ENCODE data around the gene ZNF564. TPM values are rescaled to one million over a fixed set of nuclear protein-coding genes. Genes with fewer than 3 reads are reported as not detected.
"Not testable (repeated sequence)": the region's sequence is repeated elsewhere in the genome, so short reads cannot be mapped to it uniquely, and the experiment has no call there.

ZNF564 gene
- total RNA-seq, 1 donor from 2014 or later, result 7.9 TPM

DNA sequence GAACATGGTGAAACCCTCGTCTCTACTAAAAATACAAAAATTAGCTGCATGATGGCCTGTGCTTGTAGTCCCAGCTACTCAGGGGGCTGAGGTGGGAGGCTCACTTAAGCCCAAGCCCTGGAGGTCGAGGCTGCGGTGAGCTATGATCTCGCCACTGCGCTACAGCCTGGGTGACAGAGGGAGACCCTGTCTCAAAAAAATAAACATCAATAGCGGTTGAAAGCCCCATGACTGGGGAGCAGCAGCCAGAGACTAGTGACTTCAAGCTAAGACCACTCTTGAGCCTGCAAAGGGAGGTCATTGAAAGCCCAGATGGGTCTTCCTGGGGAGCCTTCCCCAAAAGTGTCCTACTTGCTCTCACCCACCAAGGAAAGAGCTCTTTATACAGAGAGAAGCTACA, 54.8 kb downstream of the ZNF564 start:
- no peaks in the 10 kb centered on the region for H3K36me3 ChIP-seq (ENCODE audit: control insufficient read depth, insufficient read depth, low read length)
- TF ChIP-seq, protein P1, sequence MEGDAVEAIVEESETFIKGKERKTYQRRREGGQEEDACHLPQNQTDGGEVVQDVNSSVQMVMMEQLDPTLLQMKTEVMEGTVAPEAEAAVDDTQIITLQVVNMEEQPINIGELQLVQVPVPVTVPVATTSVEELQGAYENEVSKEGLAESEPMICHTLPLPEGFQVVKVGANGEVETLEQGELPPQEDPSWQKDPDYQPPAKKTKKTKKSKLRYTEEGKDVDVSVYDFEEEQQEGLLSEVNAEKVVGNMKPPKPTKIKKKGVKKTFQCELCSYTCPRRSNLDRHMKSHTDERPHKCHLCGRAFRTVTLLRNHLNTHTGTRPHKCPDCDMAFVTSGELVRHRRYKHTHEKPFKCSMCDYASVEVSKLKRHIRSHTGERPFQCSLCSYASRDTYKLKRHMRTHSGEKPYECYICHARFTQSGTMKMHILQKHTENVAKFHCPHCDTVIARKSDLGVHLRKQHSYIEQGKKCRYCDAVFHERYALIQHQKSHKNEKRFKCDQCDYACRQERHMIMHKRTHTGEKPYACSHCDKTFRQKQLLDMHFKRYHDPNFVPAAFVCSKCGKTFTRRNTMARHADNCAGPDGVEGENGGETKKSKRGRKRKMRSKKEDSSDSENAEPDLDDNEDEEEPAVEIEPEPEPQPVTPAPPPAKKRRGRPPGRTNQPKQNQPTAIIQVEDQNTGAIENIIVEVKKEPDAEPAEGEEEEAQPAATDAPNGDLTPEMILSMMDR (IDR thresholded peaks at IDR 0.05; ENCODE audit: insufficient read depth, low read length, poor library complexity, severe bottlenecking), result no peak
- no peaks in the 10 kb centered on the region for H3K27me3 ChIP-seq (ENCODE audit: control insufficient read depth, insufficient read depth, low read length)
- no peak for DNase-seq (ENCODE audit: low read depth)
- no peak overlapping the region for H3K4me3 ChIP-seq (ENCODE audit: low read depth, low read length)

- TF ChIP-seq, protein P1 (IDR thresholded peaks at IDR 0.05; ENCODE audit: insufficient read depth, low read length, poor library complexity, severe bottlenecking), result peak; percentile 37
- peak; percentile 54 for DNase-seq (ENCODE audit: low read depth)
- H3K27me3 ChIP-seq (ENCODE audit: control insufficient read depth, insufficient read depth, low read length), result no peaks in the 10 kb centered on the region
- peak overlapping the region; percentile 40 for H3K4me3 ChIP-seq (ENCODE audit: low read depth, low read length)
- H3K36me3 ChIP-seq (ENCODE audit: control insufficient read depth, insufficient read depth, low read length), result no peaks in the 10 kb centered on the region
Measured at GRCh38 chr19:12495002-12495802, 56.1 kb downstream of the ZNF564 start.

DNA sequence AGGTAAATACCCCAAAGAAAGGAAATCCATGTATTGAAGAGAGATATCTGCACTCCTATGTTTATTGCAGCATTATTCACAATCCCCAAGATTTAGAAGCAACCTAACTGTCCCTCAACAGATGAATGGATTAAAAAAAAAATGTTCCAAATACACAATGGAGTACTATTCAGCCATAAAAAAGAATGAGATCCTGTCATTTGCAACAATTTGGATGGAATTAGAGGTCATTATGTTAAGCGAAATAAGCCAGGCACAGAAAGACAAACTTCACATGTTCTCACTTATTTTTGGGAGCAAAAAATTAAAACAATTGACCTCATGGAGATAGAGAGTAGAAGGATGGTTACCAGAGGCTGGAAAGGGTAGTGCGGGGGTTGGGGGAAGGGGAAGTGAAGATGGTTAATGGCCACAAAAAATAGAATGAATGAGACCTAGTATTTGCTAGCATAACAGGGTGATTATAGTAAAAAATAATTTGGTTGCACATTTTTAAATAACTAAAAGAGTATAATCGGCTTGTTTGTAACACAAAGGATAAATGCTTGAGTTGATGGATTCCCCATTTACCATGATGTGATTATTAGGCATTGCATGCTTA, 56.9 kb downstream of the ZNF564 start:
- Histone ChIP-seq H3K27me3 (ENCODE audit: control insufficient read depth, insufficient read depth, low read length) (no peaks in the 10 kb centered on the region), H3K36me3 (ENCODE audit: control insufficient read depth, insufficient read depth, low read length) (no peaks in the 10 kb centered on the region), H3K4me3 (ENCODE audit: low read depth, low read length) (no peak overlapping the region)
- TF ChIP-seq, protein P1 (IDR thresholded peaks at IDR 0.05; ENCODE audit: insufficient read depth, low read length, poor library complexity, severe bottlenecking), result no peak
- DNase-seq (ENCODE audit: low read depth), result no peak

- H3K27me3 ChIP-seq (ENCODE audit: control insufficient read depth, insufficient read depth, low read length); H3K4me3 ChIP-seq (ENCODE audit: low read depth, low read length); H3K36me3 ChIP-seq (ENCODE audit: control insufficient read depth, insufficient read depth, low read length); DNase-seq (ENCODE audit: low read depth): not testable (repeated sequence)
Measured at GRCh38 chr19:12486265-12486783, 65.0 kb downstream of the ZNF564 start.

DNA sequence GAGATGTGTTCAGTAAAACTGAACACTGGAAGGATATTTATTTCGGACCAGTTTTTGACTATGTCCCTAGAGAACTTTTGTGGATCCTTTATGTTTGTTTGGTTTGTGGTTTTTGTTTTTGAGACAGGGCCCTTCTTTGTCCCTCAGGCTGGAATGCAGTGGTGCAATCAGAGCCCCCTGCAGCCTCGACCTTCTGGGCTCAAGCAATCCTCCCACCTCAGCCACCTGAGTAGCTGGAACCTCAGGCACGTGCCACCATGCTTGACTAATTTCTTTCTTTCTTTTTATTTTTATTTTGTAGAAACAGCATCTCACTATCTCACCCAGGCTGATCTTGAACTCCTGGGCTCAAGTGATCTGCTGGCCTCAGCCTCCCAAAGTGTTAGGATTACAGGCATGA, 65.7 kb downstream of the ZNF564 start:
- no peak for DNase-seq (ENCODE audit: low read depth)
- TF ChIP-seq, protein P1 (IDR thresholded peaks at IDR 0.05; ENCODE audit: insufficient read depth, low read length, poor library complexity, severe bottlenecking), result no peak
- Histone ChIP-seq H3K4me3 (ENCODE audit: low read depth, low read length) (no peak overlapping the region), H3K36me3 (ENCODE audit: control insufficient read depth, insufficient read depth, low read length) (no peaks in the 10 kb centered on the region), H3K27me3 (ENCODE audit: control insufficient read depth, insufficient read depth, low read length) (no peaks in the 10 kb centered on the region)

DNA sequence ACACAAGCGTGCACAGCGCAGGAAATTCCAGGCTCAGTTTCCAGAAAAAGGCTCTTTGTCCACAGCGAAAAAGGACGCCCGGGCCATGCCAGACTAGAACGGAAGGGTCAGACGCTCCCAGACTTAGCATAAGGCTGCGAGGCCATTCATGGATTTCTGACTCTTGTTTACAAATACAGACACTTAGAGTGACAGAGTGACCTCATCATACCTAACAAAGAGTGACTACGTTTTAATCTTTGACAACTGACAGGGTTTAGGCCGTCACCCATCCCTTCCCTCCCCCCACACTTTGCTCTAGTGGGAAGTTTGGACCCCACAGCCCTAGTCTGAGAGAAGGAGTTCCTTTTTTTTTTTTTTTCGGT, 66.2 kb downstream of the ZNF564 start:
- no peak for DNase-seq (ENCODE audit: low read depth)
- TF ChIP-seq, protein P1 (IDR thresholded peaks at IDR 0.05; ENCODE audit: insufficient read depth, low read length, poor library complexity, severe bottlenecking), result no peak
- Histone ChIP-seq H3K36me3 (ENCODE audit: control insufficient read depth, insufficient read depth, low read length) (no peaks in the 10 kb centered on the region), H3K27me3 (ENCODE audit: control insufficient read depth, insufficient read depth, low read length) (no peaks in the 10 kb centered on the region), H3K4me3 (ENCODE audit: low read depth, low read length) (peak overlapping the region; percentile 99)

Data from kidney epithelial cell (primary cell).